Activated T-cell treated with anti-CD3 and anti-CD28 coated beads for 48 hours (primary cell): ENCODE measurements around the gene WASF2.
A peak's percentile ranks its signal among the peaks of the same experiment; 100 is the strongest.
"Not testable (repeated sequence)": the region's sequence is repeated elsewhere in the genome, so short reads cannot be mapped to it uniquely, and the experiment has no call there.

Experiments
- DNase-seq: peaks from one replicate; pipeline ENCODE4 v3.0.0-alpha.2; 2020; ENCODE audit warnings: low read depth

The WASF2 gene

GRCh38 chr1:27418326-27419185, 71.4 kb downstream of the WASF2 start:
- DNase-seq: peak; percentile 60

GRCh38 chr1:27417713-27418112, 72.3 kb downstream of the WASF2 start:
- DNase-seq: no peak

DNA sequence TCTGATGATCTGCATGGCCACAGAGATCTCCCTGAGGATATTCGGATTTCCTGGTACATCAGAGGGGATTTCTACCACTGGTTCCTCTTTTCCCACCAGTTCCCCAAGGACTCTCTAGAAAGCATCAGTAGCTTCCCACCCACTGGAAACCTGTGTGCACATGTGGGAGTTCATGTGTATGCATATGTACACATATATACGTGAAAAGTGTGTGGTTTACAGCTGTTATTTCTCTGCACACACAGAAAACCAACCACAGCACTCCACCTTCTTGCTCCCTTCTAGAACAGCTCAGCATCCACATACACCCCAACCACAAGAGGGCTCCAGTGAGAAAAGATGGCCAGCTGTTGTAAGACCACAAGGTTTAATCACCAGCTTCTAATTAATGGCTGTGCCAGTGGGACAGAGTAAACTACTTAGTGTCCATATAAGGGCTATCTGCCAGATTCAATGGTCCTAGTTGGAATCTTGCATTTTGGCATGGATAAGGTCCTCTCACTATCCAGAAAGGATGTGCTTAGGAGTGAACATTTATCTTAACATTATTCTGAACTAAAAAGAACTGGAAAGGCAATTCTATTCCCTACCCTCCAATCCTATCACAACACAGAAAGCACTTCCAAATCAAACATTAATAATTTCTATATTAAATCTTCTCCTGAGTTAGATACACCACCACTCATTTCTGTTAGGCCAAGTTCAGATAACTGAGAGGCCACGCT, 73.4 kb downstream of the WASF2 start:
- DNase-seq: peak; percentile 18

DNA sequence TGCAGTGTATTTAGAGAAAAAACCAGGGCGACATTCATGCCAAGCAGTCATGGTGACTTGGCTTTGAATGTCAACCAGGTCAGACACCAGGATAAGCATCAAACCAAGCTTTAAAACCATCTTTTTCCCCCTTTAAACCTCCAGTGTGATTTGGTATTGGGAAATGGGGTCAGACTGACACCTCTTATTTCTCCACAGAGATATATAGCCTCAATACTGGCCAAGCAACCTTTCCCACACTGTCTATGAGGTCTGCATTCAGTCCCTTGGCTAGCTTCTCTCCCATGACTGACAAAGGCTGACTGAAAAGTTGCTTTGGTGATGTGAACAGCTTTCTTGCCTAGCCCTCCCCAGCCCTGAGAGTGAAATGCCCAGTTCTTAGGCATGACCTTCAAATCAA, 75.9 kb downstream of the WASF2 start:
- DNase-seq: no peak

GRCh38 chr1:27413004-27413403, 77.0 kb downstream of the WASF2 start:
- no peak for DNase-seq

DNA sequence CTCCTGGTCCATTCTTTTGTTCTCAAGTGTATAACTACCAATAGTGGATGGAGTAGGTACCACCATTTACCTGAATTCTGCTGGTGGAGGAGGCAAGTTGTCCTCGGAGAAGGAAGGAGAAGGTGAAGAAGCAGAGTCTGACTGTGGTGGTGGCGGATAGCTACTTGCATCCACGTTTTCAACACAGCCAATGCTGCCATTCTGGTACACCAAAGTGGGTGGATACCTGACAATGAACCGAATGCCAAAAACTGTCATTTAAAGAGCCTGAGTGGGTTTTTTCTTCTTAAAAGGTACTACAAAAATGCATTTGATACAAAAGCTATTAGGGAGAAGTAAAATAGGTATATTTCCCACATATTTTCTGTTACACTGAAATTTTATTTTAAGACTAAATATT, 77.5 kb downstream of the WASF2 start:
- DNase-seq: no peak

GRCh38 chr1:27410709-27411108, 79.3 kb downstream of the WASF2 start:
- DNase-seq: no peak

DNA sequence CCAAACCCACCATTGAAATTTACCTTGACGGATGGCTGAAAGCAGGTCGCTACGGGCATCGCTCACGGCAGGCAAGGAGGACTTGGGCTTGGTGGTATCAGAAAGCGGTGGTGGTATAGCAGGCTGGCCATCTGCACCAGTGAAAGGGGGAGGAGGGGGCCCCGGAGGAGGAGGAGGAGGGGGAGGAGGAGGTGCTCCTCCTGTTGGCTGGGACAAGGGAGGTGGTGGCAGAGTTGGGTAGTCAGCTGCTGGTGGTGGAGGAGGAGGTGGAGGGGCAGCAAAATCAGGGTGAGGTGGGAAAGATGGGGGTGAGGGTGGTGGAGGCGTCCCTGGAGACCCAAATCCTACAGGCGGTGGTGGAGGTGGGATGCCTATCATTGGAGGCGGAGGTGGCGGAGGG, 80.3 kb downstream of the WASF2 start:
- DNase-seq: no peak

DNA sequence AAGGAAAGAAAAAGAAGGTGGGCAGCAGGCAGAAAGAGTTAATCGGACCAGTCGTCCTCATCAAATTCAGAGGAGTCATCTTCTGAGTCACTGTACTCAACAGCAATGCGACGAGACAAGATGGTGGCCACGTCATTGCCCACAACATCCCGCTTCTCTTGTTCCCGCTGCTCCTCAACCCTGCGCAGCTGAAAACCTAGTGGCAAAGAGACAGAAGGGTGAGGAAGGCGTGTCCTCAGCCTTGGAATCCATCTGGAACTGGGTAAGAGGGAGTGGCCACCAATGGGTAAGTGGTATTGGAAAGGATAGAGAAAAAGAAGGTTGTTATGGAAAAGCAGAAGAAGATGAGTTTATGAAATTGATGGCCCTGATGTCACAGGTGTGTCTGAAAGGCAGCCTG, 81.8 kb downstream of the WASF2 start:
- no peak for DNase-seq

DNA sequence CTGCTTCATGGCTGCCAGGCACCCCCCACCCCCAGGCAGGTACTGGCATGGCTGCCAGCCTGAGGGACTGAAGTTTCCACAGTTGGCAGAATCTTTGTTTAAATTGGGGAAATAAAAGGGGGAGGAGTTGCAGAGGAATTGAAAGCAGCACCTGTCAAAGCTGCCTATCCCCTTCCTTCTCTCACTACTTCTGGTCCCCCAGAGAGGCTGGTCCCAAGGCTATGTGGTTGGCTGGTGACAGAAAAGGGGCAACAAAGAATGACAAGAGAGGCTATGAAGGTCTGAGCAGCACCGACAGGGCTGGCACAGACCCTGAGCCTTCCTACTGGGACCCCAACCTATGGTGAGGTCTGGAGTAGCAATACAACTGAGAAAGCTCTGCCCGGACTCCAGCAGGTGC, 83.2 kb downstream of the WASF2 start:
- not testable (repeated sequence) for DNase-seq

GRCh38 chr1:27406362-27406680, 83.6 kb downstream of the WASF2 start:
- no peak for DNase-seq

- DNase-seq: not testable (repeated sequence)
Measured at GRCh38 chr1:27405598-27406361, 84.2 kb downstream of the WASF2 start.

DNA sequence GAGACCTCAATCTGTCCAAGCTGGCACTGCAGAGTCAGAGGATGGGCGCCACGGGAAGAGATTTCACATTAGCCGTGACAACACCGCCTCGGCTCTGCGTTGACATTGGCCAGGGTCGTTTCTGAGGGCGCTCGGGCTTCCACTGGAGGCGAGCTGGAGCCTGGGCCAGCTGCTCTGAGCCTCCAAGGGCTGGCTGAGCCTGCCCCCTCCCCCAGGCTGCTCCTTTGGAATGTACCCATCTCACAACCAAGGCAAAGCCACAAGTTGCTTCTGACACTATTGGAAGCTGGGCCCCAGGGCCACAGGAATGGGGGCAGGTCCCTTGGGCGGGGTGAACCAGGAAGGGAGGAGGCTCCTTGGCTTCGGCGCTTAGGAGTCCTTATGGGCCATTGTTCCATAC, 84.9 kb downstream of the WASF2 start:
- no peak for DNase-seq

GRCh38 chr1:27403931-27404330, 86.0 kb downstream of the WASF2 start:
- no peak for DNase-seq

GRCh38 chr1:27403065-27403726, 86.8 kb downstream of the WASF2 start:
- no peak for DNase-seq

DNA sequence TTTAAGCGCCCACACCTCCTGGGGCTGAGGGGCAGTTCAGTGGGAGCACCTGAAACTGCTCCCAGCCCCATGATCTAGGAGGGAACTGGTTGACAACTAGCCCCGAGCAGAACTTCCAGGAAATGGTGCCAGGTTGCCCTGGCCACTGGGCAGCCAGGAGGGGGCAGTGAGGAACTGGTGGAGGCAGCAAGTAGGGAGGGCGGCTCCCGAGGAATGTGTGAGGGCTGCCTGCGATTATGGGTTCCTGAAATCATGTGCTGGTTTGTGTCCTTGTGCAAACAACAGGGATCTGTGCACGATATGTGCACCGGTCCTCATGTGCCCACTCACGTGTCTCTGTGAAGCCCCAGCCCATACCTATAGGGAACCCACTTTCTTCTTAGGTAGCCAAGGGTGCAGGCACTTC, 87.6 kb downstream of the WASF2 start:
- DNase-seq: no peak

DNA sequence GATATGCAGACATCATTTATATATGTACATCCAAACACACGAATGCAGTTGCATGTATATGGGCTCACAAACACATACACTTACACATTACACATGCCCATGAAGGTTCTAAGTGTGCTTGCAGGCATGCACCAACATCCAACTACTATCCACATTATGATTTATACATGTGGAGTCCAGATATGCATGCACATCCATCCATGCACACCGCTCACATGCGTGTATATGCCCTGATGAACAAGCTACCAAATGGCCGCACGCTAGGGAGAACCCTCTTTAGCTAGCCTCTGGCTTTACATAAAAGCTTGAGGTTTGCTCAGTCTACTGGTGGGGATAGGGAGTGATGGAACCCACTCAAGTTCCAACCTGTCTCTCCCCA, 89.0 kb downstream of the WASF2 start:
- no peak for DNase-seq

DNA sequence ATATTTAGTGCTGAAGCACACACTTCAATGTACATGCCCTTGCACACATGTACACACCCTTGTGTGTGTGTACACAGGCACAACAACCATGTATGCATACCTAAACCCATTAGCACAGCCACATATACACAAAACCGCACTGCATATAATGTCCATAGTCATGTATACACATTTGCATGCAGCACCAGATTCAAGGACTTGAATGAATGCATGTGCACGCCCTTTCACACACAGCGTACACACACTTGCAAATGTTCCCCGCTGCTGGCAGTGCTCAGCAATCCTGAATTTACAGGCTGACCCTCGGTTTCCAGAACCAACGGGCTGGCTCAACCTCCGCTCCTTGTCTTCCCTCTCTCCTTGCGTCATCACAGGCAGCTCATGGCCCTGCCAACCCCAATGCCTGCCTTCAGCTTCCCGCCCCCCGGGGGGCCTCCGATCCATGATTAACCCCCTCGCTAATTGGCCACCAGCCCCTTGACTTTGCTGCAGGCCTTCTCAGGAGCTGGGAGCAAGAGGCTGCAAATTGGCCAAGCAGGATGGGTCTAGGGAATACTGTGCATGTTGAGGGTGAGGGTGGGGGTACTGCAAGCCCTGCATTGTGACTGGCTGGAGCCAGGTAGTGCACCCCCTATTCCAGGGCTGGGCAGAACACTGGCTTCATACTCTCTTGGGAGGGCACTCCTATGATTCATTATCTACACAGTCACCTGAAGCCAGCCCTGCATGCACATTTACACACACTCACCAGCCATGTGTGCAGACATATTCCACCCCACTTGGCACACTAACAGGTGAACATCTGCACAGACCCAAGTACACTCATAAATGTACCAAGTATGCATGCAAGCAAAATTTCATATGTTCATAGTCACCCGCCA, 89.6 kb downstream of the WASF2 start:
- no peak for DNase-seq

DNA sequence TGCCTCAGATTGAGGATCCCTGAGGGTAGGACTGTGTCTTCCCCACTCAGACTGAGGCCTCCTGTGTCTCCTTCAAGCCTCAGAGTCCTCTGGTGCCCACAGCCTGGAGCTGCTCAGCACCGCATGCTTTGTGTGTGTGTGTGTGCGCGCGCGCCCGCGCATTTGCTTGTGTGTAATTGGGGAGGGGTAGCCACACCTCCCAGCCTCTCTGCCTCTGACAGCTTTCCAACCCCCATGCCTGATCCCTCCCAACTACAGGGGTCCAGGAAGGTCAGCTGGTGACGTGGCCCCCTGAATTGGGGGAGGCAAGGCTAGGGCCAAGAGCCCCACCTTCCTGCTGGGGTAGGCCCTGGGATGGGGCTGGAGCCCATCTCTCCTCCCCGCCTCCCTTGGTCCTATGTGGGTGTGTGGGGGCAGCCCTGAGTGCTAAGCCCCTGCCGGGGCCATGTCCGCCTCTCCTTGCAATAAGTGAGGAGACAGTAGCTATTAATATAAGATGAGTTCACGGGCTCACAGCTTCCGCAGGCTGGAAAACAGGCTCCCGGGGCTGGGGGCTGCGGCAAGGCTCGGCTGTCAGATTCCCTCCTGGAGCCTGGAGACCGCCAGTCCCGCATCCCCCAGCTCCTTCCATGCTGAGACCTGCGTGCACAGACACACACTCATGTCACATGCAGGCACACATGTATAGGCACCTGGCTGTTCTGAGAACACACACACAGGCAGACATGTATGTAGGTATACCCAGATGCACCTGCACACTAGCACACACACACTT, 90.5 kb downstream of the WASF2 start:
- DNase-seq: no peak

GRCh38 chr1:27398405-27399149, 91.4 kb downstream of the WASF2 start:
- DNase-seq: no peak
